ENCODE data around the gene MIPEP. TPM values are rescaled to one million over a fixed set of nuclear protein-coding genes. Genes with fewer than 3 reads are reported as not detected.
A peak's percentile ranks its signal among the peaks of the same experiment; 100 is the strongest.

The MIPEP gene
- polyA plus RNA-seq, 1 donor (not counting 4 experiments of a cell fraction or from before 2014, with no cell fraction given): 35.0 TPM

- H3K4me1 ChIP-seq (ENCODE audit: control insufficient read depth, extremely low read depth, insufficient read depth, low read length): no peaks in the 10 kb centered on the region
- H3K9me1 ChIP-seq (ENCODE audit: control insufficient read depth, extremely low read depth, insufficient read depth, low read length): no peaks in the 10 kb centered on the region
- H3K4me3 ChIP-seq (ENCODE audit: control insufficient read depth in 2 of 3, extremely low read depth in 1 of 3, insufficient read depth in 2 of 3, low read depth in 1 of 3, low read length in 3 of 3): no peak overlapping the region
- peaks cover 2% of the 10 kb centered on the region for H3K9me3 ChIP-seq (ENCODE audit: control insufficient read depth, low read depth, low read length)
- dilution Hi-C loops (cut with MboI; ENCODE audit: extremely low pct_ligation_motif_present, low sequenced_read_pairs): no loop called here
- no peaks in the 10 kb centered on the region for H3K27me3 ChIP-seq (ENCODE audit: control insufficient read depth, extremely low read depth, insufficient read depth, low read length)
- H3K9ac ChIP-seq (ENCODE audit: control insufficient read depth, extremely low read depth, insufficient read depth, low read length): no peak overlapping the region
- no peak for FAIRE-seq
- H3K36me3 ChIP-seq (ENCODE audit: control insufficient read depth in 2 of 2, extremely low read depth in 1 of 2, insufficient read depth in 2 of 2, low read length in 2 of 2): no peaks in the 10 kb centered on the region
- no peak overlapping the region for H2AFZ ChIP-seq (ENCODE audit: control insufficient read depth, low read length)
- H3K27ac ChIP-seq (ENCODE audit: control insufficient read depth, insufficient read depth, low read length): no peak overlapping the region
- no peak for TF ChIP-seq EZH2 (IDR thresholded peaks at IDR 0.05; ENCODE audit: low read length)
- no peak for TF ChIP-seq CTCF (optimal IDR thresholded peaks at IDR 0.05 in 1 of 3, IDR thresholded peaks at IDR 0.05 in 1 of 3, conservative IDR thresholded peaks at IDR 0.05 in 1 of 3; ENCODE audit: extremely low read depth in 1 of 3, insufficient read depth in 2 of 3, low read length in 3 of 3)
- no peaks in the 10 kb centered on the region for H4K20me1 ChIP-seq (ENCODE audit: control insufficient read depth, extremely low read depth, insufficient read depth, low read length)
- DNase-seq (ENCODE audit: low read depth, low spot score): no peak
- no peak overlapping the region for H3K4me2 ChIP-seq (ENCODE audit: control insufficient read depth, extremely low read depth, insufficient read depth, low read depth, low read length)
- H3K79me2 ChIP-seq (ENCODE audit: control insufficient read depth, insufficient read depth, low read length): no peaks in the 10 kb centered on the region
Measured at GRCh38 chr13:23796551-23796950, 92.6 kb downstream of the MIPEP start.

DNA sequence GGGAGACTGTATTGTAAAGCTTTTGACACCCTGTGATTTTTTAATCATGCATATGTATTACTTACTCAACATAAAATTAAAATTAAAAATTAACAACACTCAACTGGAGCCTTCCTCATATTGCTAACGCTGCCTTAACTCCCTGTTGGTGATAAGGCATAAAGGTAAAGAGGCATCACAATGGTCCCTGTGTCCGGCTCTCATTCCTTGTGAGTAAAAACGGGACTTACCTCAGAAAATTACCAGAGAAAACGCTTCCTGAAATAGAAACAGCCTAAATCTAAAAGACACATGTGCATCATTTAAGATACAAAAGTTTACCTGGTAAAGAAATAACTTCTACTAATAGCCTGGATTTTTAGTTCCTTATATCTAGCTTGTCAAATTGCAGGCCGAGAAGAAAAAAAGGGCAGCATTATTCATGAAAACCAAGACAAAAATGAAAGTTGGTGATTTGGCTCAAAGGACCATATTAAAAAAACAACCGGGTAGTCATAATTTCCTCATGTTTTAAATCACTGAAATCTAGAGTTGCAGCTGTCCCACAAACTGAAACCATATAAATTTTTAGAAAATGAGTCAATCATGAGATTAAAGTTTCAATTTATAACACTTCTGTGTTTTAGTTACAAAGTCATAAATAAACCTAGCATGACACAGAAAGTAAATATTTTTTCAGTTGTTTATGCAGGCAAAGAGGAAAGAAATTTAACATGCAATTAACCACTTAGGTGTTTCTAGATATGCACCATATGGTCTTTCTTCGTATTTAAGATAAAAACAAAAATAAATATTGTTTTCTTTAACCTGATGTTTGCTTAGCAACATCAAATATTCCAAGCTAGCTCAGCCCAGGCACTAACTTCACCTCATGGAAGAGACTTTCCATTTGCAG is 94.7 kb downstream of the MIPEP start:
- H4K20me1 ChIP-seq (ENCODE audit: control insufficient read depth, extremely low read depth, insufficient read depth, low read length): no peaks in the 10 kb centered on the region
- no peak overlapping the region for H2AFZ ChIP-seq (ENCODE audit: control insufficient read depth, low read length)
- no peak overlapping the region for H3K27ac ChIP-seq (ENCODE audit: control insufficient read depth, insufficient read depth, low read length)
- no peak for FAIRE-seq
- peak overlapping the region; percentile 19 for H3K4me2 ChIP-seq (ENCODE audit: control insufficient read depth, extremely low read depth, insufficient read depth, low read depth, low read length)
- H3K9me3 ChIP-seq (ENCODE audit: control insufficient read depth, low read depth, low read length): peaks cover 2% of the 10 kb centered on the region
- no peak for DNase-seq (ENCODE audit: low read depth, low spot score)
- H3K27me3 ChIP-seq (ENCODE audit: control insufficient read depth, extremely low read depth, insufficient read depth, low read length): no peaks in the 10 kb centered on the region
- dilution Hi-C loops (cut with MboI; ENCODE audit: extremely low pct_ligation_motif_present, low sequenced_read_pairs): no loop called here
- H3K4me1 ChIP-seq (ENCODE audit: control insufficient read depth, extremely low read depth, insufficient read depth, low read length): no peaks in the 10 kb centered on the region
- no peaks in the 10 kb centered on the region for H3K36me3 ChIP-seq (ENCODE audit: control insufficient read depth in 2 of 2, extremely low read depth in 1 of 2, insufficient read depth in 2 of 2, low read length in 2 of 2)
- TF ChIP-seq CTCF (optimal IDR thresholded peaks at IDR 0.05 in 1 of 3, IDR thresholded peaks at IDR 0.05 in 1 of 3, conservative IDR thresholded peaks at IDR 0.05 in 1 of 3; ENCODE audit: extremely low read depth in 1 of 3, insufficient read depth in 2 of 3, low read length in 3 of 3) (no peak), EZH2 (IDR thresholded peaks at IDR 0.05; ENCODE audit: low read length) (no peak)
- H3K9me1 ChIP-seq (ENCODE audit: control insufficient read depth, extremely low read depth, insufficient read depth, low read length): no peaks in the 10 kb centered on the region
- no peaks in the 10 kb centered on the region for H3K79me2 ChIP-seq (ENCODE audit: control insufficient read depth, insufficient read depth, low read length)
- no peak overlapping the region for H3K9ac ChIP-seq (ENCODE audit: control insufficient read depth, extremely low read depth, insufficient read depth, low read length)
- no peak overlapping the region for H3K4me3 ChIP-seq (ENCODE audit: control insufficient read depth in 2 of 3, extremely low read depth in 1 of 3, insufficient read depth in 2 of 3, low read depth in 1 of 3, low read length in 3 of 3)
